Gastrocnemius medialis (tissue), 4 donors: ENCODE results near the gene ZFYVE27.
"Not testable (repeated sequence)": the region's sequence is repeated elsewhere in the genome, so short reads cannot be mapped to it uniquely, and the experiment has no call there.

Experiments
- POLR2A ChIP-seq, 2 donors: fragments of 450-650 bp; IDR thresholded peaks; one replicate each; pipeline ENCODE4 v1.6.1; 2017; ENCODE audit warnings: antibody characterized with exemption in 2 of 2, mild to moderate bottlenecking in 2 of 2, moderate library complexity in 2 of 2
- TF ChIP-seq, protein P1 (sequence below), 5 experiments: fragments of 450-650 bp in 3 of 5; fragments of 200-600 bp in 2 of 5; sonication (generic) in 2 of 5; IDR thresholded peaks in 4 of 5; conservative IDR thresholded peaks in 1 of 5; 1 replicate in 4 of 5; 2 replicates in 1 of 5; pipeline ENCODE4 v1.5.1; 2016 to 2019; ENCODE audit warnings: antibody characterized with exemption in 5 of 5, mild to moderate bottlenecking in 3 of 5, moderate library complexity in 3 of 5

- TF ChIP-seq, protein P1, sequence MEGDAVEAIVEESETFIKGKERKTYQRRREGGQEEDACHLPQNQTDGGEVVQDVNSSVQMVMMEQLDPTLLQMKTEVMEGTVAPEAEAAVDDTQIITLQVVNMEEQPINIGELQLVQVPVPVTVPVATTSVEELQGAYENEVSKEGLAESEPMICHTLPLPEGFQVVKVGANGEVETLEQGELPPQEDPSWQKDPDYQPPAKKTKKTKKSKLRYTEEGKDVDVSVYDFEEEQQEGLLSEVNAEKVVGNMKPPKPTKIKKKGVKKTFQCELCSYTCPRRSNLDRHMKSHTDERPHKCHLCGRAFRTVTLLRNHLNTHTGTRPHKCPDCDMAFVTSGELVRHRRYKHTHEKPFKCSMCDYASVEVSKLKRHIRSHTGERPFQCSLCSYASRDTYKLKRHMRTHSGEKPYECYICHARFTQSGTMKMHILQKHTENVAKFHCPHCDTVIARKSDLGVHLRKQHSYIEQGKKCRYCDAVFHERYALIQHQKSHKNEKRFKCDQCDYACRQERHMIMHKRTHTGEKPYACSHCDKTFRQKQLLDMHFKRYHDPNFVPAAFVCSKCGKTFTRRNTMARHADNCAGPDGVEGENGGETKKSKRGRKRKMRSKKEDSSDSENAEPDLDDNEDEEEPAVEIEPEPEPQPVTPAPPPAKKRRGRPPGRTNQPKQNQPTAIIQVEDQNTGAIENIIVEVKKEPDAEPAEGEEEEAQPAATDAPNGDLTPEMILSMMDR (IDR thresholded peaks at IDR 0.05 in 4 of 5, conservative IDR thresholded peaks at IDR 0.05 in 1 of 5): not testable (repeated sequence)
- not testable (repeated sequence) for TF ChIP-seq POLR2A (IDR thresholded peaks at IDR 0.05)
Measured at GRCh38 chr10:97698072-97698655, 38.8 kb upstream of the ZFYVE27 start.
